Heart right ventricle (tissue), 16 donors: ENCODE data around the gene RTN4R. TPM values are rescaled to one million over a fixed set of nuclear protein-coding genes. Genes with fewer than 3 reads are reported as not detected.

ENCODE experiments used
- ATAC-seq, 8 donors: fragments of 200-7000 bp; cut with Tn5 transposase; one replicate each; pipeline ENCODE4 v1.9.1; 2020; ENCODE audit warnings: mild to moderate bottlenecking in 8 of 8, moderate library complexity in 8 of 8, moderate number of reproducible peaks in 1 of 8
- DNase-seq, 2 donors: peaks; one replicate each; pipeline ENCODE4 v3.0.0-alpha.2; 2020
- H3K27ac ChIP-seq, 10 donors: fragments of 200-600 bp; sonication (generic) in 2 of 10; one replicate each; pipeline versions ENCODE4 v1.5.0 to v1.8.0; 2020 to 2022; ENCODE audit warnings: mild to moderate bottlenecking in 3 of 10
- H3K27me3 ChIP-seq, 7 donors: fragments of 200-600 bp; one replicate each; pipeline ENCODE4 v1.8.0; 2021 to 2022; ENCODE audit warnings: mild to moderate bottlenecking in 2 of 7
- H3K36me3 ChIP-seq, 9 donors: fragments of 200-600 bp; sonication (generic) in 1 of 9; one replicate each; pipeline versions ENCODE4 v1.5.0 to v1.8.0; 2020 to 2022; ENCODE audit warnings: mild to moderate bottlenecking in 2 of 9
- H3K4me1 ChIP-seq, 9 donors: fragments of 200-600 bp; sonication (generic) in 1 of 9; one replicate each; pipeline versions ENCODE4 v1.5.0 to v1.8.0; 2020 to 2022; ENCODE audit warnings: mild to moderate bottlenecking in 4 of 9
- H3K4me3 ChIP-seq, 10 donors: fragments of 200-600 bp; sonication (generic) in 2 of 10; one replicate each; pipeline versions ENCODE4 v1.5.0 to v1.8.0; 2020 to 2022; ENCODE audit warnings: mild to moderate bottlenecking in 7 of 10, moderate library complexity in 2 of 10
- H3K9me3 ChIP-seq, 11 donors: fragments of 200-600 bp in 10 of 11; sonication (generic) in 2 of 11; one replicate each; pipeline versions ENCODE4 v1.5.0 to v1.8.0; 2013 to 2022; ENCODE audit warnings: mild to moderate bottlenecking in 2 of 11, control low read depth in 1 of 11, moderate library complexity in 1 of 11
- WGBS, 2 donors: extraction: QIAGEN DNeasy Blood & Tissue Kit; methylation state at CpG; one replicate each; pipeline ENCODE4 v1.1.7; 2013; ENCODE audit warnings: inconsistent platforms in 1 of 2; 5-methylcytosine and 5-hydroxymethylcytosine counted together
- intact Hi-C, 10 donors: fragments of 100-400 bp; cut with DNase I; formaldehyde crosslinking; loops; one replicate each; pipeline versions ENCODE4 v1.11.1 to v1.14.2; 2022
- polyA plus RNA-seq, 2 donors: library from polyadenylated mRNA; stranded (reverse); fragments of 200-250 nt; gene quantifications; one replicate each; pipeline ENCODE4 v1.2.3, GENCODE V29; 2013
- total RNA-seq, 10 donors: library from RNA; stranded (reverse); fragmentation: NEBNext Ultra II Directional in 3 of 10; extraction: Animal tissue kit (Norgen Biotek cat#: 25700) in 3 of 10; gene quantifications; one replicate each; pipeline versions ENCODE4 v1.2.1 to v1.2.4, GENCODE V29; 2021 to 2023
- TF ChIP-seq, protein P1 (sequence below), 9 donors: fragments of 200-600 bp; sonication (generic) in 2 of 9; IDR thresholded peaks; one replicate each; pipeline versions ENCODE4 v1.5.0 to v1.8.0; 2021 to 2022; ENCODE audit warnings: antibody characterized with exemption in 9 of 9, mild to moderate bottlenecking in 5 of 9, moderate library complexity in 1 of 9
- donor health status: Arrhythmogenic right ventricular cardiomyopathy.
- donor health status: ischemic (EF 13 %, LVEDD 7.1; RV severe dilation, severe dysfunction).
- donor health status: healthy with polysubstance abuse.
- donor health status: DM: no; HTN: yes; CAD: no.
- donor health status: DM: no; HTN: no; CAD: no.
- donor health status: ischemic (EF 25% LVEDD 6.9; RV normal size, moderate dysfunction).
- donor health status: ischemic (EF 25% LVEDD 5.7; RV mildly dilated, moderate dysfunction).
- donor health status: healthy.
- donor health status: DM: yes; HTN: yes; CAD: no.
- donor health status: Ischemic cardiomyopathy.
- donor health status: ischemic (EF 35%, LVEDD 5.7; RV mildly dilated, moderate dysfunction).
- donor health status: nonischemic (EF 11% LVEDD 7.7; RV severe dilation, severe dysfunction).
- donor health status: DM: yes; HTN: yes; CAD: no.
- donor health status: PGD.
- donor health status: ischemic (EF 29% LVEDD 5.4; RV normal size, mild dysfunction).
- donor health status: nonischemic (EF 23%, LVEDD 6.1; RV moderate dilation, normal function).

Gene RTN4R
- total and polyA plus RNA-seq, 12 donors = 0.56 to 2.5 (median 0.93) TPM

DNA sequence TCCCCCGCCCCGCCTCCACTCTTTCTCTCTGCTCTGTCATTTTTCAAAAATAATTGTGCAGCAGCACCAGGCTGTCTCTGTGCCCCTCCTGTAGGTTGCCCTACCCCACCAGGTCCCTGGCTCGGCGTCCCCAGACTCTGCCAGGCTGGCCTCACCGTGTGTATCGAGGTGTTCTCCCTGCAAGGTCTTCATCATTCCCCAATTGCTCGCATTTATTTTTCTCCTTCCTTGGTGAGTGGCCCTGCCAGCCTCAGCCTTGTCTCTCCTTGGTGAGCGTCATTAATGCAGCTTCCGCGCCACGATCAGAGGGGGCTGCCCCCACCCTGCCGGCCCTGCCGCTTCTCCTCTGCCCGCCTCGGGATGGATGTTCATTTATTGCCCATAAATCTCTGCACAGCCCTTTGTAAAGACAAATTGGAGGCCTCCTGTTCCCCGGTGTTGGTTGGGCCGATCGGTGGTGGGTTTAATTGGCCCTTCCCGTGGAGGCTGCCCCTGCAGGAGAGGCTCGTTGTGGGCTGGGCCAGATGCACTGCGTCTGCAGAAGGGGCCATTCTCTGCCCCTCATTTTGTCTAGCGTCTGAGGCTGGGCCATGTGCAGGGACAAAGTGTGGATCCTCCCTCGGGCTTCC, 33.2 kb downstream of the RTN4R start:
- peaks cover 12 to 28% (median 24%) of the 10 kb centered on the region in 9 donors for H3K4me1 ChIP-seq
- ATAC-seq (no peak), DNase-seq (no peak)
- TF ChIP-seq, protein P1, sequence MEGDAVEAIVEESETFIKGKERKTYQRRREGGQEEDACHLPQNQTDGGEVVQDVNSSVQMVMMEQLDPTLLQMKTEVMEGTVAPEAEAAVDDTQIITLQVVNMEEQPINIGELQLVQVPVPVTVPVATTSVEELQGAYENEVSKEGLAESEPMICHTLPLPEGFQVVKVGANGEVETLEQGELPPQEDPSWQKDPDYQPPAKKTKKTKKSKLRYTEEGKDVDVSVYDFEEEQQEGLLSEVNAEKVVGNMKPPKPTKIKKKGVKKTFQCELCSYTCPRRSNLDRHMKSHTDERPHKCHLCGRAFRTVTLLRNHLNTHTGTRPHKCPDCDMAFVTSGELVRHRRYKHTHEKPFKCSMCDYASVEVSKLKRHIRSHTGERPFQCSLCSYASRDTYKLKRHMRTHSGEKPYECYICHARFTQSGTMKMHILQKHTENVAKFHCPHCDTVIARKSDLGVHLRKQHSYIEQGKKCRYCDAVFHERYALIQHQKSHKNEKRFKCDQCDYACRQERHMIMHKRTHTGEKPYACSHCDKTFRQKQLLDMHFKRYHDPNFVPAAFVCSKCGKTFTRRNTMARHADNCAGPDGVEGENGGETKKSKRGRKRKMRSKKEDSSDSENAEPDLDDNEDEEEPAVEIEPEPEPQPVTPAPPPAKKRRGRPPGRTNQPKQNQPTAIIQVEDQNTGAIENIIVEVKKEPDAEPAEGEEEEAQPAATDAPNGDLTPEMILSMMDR (IDR thresholded peaks at IDR 0.05) = no peak
- 89 to 91% methylated on average over 23 of the region's 23 CpGs for WGBS, 2 donors
- intact Hi-C loops = loop anchor here in 1 of 10 donors (5.0 kb wide), 1 partner anchor 58 kb away; no protein-coding TSS in a partner anchor
- no peaks in the 10 kb centered on the region for H3K9me3 ChIP-seq
- H3K36me3 ChIP-seq = no peaks in the 10 kb centered on the region
- no peak overlapping the region for H3K27ac ChIP-seq
- H3K27me3 ChIP-seq = no peaks in the 10 kb centered on the region
- H3K4me3 ChIP-seq = no peak overlapping the region

DNA sequence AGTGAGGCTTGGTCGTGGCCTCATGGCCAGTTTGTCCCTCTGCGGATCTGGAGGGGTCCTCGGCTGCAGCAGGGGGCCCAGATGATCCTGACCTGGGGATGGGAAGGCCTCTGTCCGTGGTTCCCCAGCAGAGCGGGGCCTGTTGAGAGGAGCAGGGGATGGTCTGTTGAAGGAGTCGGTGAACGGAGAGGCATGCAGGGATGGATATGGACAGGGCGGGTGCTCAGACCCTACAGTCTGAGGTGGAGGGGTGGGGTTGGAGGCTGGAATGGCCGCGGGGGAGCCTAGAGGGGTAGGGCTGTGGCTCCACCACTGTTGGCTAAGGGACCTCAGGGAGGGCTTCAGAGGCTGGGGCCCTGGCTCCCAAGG, 33.8 kb downstream of the RTN4R start:
- TF ChIP-seq, protein P1 (IDR thresholded peaks at IDR 0.05) = no peak
- intact Hi-C loops = no loop called here
- H3K36me3 ChIP-seq = no peaks in the 10 kb centered on the region
- H3K27ac ChIP-seq = no peak overlapping the region
- WGBS, 2 donors = 93 to 96% methylated on average over 10 of the region's 10 CpGs
- ATAC-seq (no peak), DNase-seq (no peak)
- peaks cover 8 to 28% (median 23%) of the 10 kb centered on the region in 9 donors for H3K4me1 ChIP-seq
- no peaks in the 10 kb centered on the region for H3K9me3 ChIP-seq
- no peaks in the 10 kb centered on the region for H3K27me3 ChIP-seq
- H3K4me3 ChIP-seq = no peak overlapping the region

DNA sequence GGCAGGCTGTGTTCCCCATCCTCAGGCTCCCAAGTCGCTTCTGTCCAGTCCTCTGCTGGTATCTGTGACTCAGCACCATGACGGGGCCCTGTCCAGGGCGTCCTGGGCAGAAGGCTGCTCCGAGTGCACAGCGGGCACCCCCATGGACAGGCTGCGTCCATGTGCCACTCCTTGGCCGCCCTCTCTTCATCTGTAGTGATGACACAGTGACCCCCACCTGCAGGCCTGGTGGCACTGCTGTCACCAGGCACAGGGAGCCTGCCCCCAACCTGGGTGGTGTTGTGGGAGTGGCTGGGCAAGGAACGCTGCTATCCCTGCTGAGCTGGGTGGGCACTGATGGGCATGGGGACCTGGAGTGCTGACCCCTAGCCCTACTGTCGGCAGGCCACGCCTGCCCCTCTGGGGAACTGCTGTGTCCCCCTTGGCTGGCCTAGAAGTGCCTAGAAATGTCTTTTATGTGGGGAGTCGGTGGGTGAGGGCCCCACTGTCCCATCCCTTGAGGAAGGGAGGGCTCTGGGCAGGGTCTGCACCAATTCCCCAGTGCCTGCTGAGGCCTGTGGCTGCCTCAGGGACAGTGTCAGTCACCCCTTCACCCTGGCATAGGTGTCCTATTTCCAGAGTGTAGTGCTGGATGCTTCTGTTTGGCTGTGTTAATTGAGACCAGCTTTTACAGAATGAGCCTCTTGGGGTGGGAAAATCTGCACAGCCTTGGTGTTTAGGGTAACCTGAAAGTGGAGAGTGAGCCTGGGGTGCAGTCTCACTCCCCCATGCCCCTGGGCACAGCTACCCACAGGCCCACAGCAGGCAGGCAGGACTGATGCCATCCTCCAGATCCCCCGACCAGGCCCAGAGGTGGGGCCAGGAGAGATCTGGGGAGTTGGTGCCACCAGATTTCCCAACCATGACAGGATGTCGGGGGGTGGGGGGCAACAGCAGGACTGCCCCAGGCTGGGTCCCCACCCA, 34.5 kb downstream of the RTN4R start:
- Histone ChIP-seq H3K27ac (no peak overlapping the region), H3K27me3 (no peaks in the 10 kb centered on the region), H3K4me3 (no peak overlapping the region), H3K36me3 (no peaks in the 10 kb centered on the region), H3K4me1 (peaks cover 2 to 21% (median 16%) of the 10 kb centered on the region in 9 donors), H3K9me3 (no peaks in the 10 kb centered on the region)
- no peak for ATAC-seq
- DNase-seq = no peak
- TF ChIP-seq, protein P1 (IDR thresholded peaks at IDR 0.05) = no peak
- WGBS, 2 donors = 94 to 96% methylated on average over 13 of the region's 13 CpGs
- intact Hi-C loops = no loop called here

DNA sequence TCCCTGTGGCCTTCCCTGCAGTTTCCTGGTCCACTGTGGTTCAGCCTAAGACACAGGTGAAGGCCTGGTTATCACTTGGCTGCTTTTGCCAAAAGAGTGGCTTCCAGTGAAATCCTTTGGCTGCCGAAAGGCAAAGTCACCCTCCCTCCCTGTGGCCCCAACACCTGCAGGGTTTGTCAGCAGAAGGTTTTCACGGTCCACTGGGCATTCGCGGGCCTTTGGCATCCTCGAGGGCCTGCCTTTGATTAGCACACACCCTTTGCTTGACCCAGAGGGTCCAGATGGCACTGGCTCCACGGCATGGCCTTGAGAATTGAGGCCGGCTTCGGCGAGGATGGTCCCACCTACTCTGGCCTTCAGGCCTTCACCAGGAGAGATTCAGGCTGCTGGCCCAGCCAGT, 35.3 kb downstream of the RTN4R start:
- Histone ChIP-seq H3K27me3 (no peaks in the 10 kb centered on the region), H3K9me3 (no peaks in the 10 kb centered on the region), H3K27ac (no peak overlapping the region), H3K36me3 (no peaks in the 10 kb centered on the region), H3K4me3 (no peak overlapping the region), H3K4me1 (peaks cover 0 to 15% (median 11%) of the 10 kb centered on the region in 9 donors)
- TF ChIP-seq, protein P1 (IDR thresholded peaks at IDR 0.05) = no peak
- DNase-seq (no peak), ATAC-seq (no peak)
- intact Hi-C loops = no loop called here
- 94 to 95% methylated on average over 9 of the region's 9 CpGs for WGBS, 2 donors
